ENCODE measurements around the gene BCAS1.

BCAS1 gene

GRCh38 chr20:53949319-53949839 lies 121.0 kb downstream of the BCAS1 start:
- no peak overlapping the region for H3K4me3 ChIP-seq (ENCODE audit: low read depth, low read length)

GRCh38 chr20:53948383-53949318 lies 121.7 kb downstream of the BCAS1 start:
- Histone ChIP-seq H3K9me3 (ENCODE audit: control insufficient read depth, insufficient read depth, low read length) (no peaks in the 10 kb centered on the region), H3K4me1 (ENCODE audit: control insufficient read depth, insufficient read depth, low read length) (peaks cover under 1% of the 10 kb centered on the region), H3K9ac (ENCODE audit: low read depth, low read length) (no peak overlapping the region), H3K4me3 (ENCODE audit: low read depth, low read length) (no peak overlapping the region), H3K27me3 (ENCODE audit: control insufficient read depth, insufficient read depth, low read length) (no peaks in the 10 kb centered on the region), H3K36me3 (ENCODE audit: control insufficient read depth, insufficient read depth, low read length) (no peaks in the 10 kb centered on the region)

More at GRCh38 chr20:53949319-53949839, 121.0 kb downstream of the BCAS1 start:
- Histone ChIP-seq H3K4me1 (ENCODE audit: control insufficient read depth, insufficient read depth, low read length) (no peaks in the 10 kb centered on the region), H3K9me3 (ENCODE audit: control insufficient read depth, insufficient read depth, low read length) (no peaks in the 10 kb centered on the region), H3K9ac (ENCODE audit: low read depth, low read length) (no peak overlapping the region), H3K27me3 (ENCODE audit: control insufficient read depth, insufficient read depth, low read length) (no peaks in the 10 kb centered on the region), H3K36me3 (ENCODE audit: control insufficient read depth, insufficient read depth, low read length) (no peaks in the 10 kb centered on the region)

GRCh38 chr20:53947501-53948195 lies 122.7 kb downstream of the BCAS1 start:
- Histone ChIP-seq H3K9ac (ENCODE audit: low read depth, low read length) (no peak overlapping the region), H3K27me3 (ENCODE audit: control insufficient read depth, insufficient read depth, low read length) (no peaks in the 10 kb centered on the region), H3K9me3 (ENCODE audit: control insufficient read depth, insufficient read depth, low read length) (no peaks in the 10 kb centered on the region), H3K4me1 (ENCODE audit: control insufficient read depth, insufficient read depth, low read length) (peaks cover 8% of the 10 kb centered on the region), H3K36me3 (ENCODE audit: control insufficient read depth, insufficient read depth, low read length) (no peaks in the 10 kb centered on the region), H3K4me3 (ENCODE audit: low read depth, low read length) (no peak overlapping the region)

GRCh38 chr20:53946106-53946505 lies 124.3 kb downstream of the BCAS1 start:
- no peaks in the 10 kb centered on the region for H3K9me3 ChIP-seq (ENCODE audit: control insufficient read depth, insufficient read depth, low read length)
- peaks cover 16% of the 10 kb centered on the region for H3K4me1 ChIP-seq (ENCODE audit: control insufficient read depth, insufficient read depth, low read length)
- H3K9ac ChIP-seq (ENCODE audit: low read depth, low read length) = no peak overlapping the region
- H3K27me3 ChIP-seq (ENCODE audit: control insufficient read depth, insufficient read depth, low read length) = no peaks in the 10 kb centered on the region
- H3K36me3 ChIP-seq (ENCODE audit: control insufficient read depth, insufficient read depth, low read length) = no peaks in the 10 kb centered on the region
- H3K4me3 ChIP-seq (ENCODE audit: low read depth, low read length) = no peak overlapping the region

GRCh38 chr20:53945478-53945877 lies 124.9 kb downstream of the BCAS1 start:
- Histone ChIP-seq H3K4me1 (ENCODE audit: control insufficient read depth, insufficient read depth, low read length) (peaks cover 20% of the 10 kb centered on the region), H3K27me3 (ENCODE audit: control insufficient read depth, insufficient read depth, low read length) (no peaks in the 10 kb centered on the region), H3K9ac (ENCODE audit: low read depth, low read length) (no peak overlapping the region), H3K4me3 (ENCODE audit: low read depth, low read length) (no peak overlapping the region), H3K9me3 (ENCODE audit: control insufficient read depth, insufficient read depth, low read length) (no peaks in the 10 kb centered on the region), H3K36me3 (ENCODE audit: control insufficient read depth, insufficient read depth, low read length) (no peaks in the 10 kb centered on the region)

- peaks cover 20% of the 10 kb centered on the region for H3K4me1 ChIP-seq (ENCODE audit: control insufficient read depth, insufficient read depth, low read length)
- no peaks in the 10 kb centered on the region for H3K27me3 ChIP-seq (ENCODE audit: control insufficient read depth, insufficient read depth, low read length)
- H3K4me3 ChIP-seq (ENCODE audit: low read depth, low read length) = no peak overlapping the region
- no peaks in the 10 kb centered on the region for H3K36me3 ChIP-seq (ENCODE audit: control insufficient read depth, insufficient read depth, low read length)
- H3K9me3 ChIP-seq (ENCODE audit: control insufficient read depth, insufficient read depth, low read length) = no peaks in the 10 kb centered on the region
- no peak overlapping the region for H3K9ac ChIP-seq (ENCODE audit: low read depth, low read length)
Observed at GRCh38 chr20:53944796-53945195, 125.6 kb downstream of the BCAS1 start.

GRCh38 chr20:53943522-53944291 lies 126.7 kb downstream of the BCAS1 start:
- no peak overlapping the region for H3K4me3 ChIP-seq (ENCODE audit: low read depth, low read length)
- H3K9me3 ChIP-seq (ENCODE audit: control insufficient read depth, insufficient read depth, low read length) = no peaks in the 10 kb centered on the region
- no peak overlapping the region for H3K9ac ChIP-seq (ENCODE audit: low read depth, low read length)
- H3K4me1 ChIP-seq (ENCODE audit: control insufficient read depth, insufficient read depth, low read length) = peaks cover 26% of the 10 kb centered on the region
- no peaks in the 10 kb centered on the region for H3K27me3 ChIP-seq (ENCODE audit: control insufficient read depth, insufficient read depth, low read length)
- no peaks in the 10 kb centered on the region for H3K36me3 ChIP-seq (ENCODE audit: control insufficient read depth, insufficient read depth, low read length)

- Histone ChIP-seq H3K4me1 (ENCODE audit: control insufficient read depth, insufficient read depth, low read length) (peaks cover 26% of the 10 kb centered on the region), H3K27me3 (ENCODE audit: control insufficient read depth, insufficient read depth, low read length) (no peaks in the 10 kb centered on the region), H3K9ac (ENCODE audit: low read depth, low read length) (no peak overlapping the region)
Observed at GRCh38 chr20:53942973-53943372, 127.4 kb downstream of the BCAS1 start.

GRCh38 chr20:53942472-53942816 lies 128.0 kb downstream of the BCAS1 start:
- no peaks in the 10 kb centered on the region for H3K9me3 ChIP-seq (ENCODE audit: control insufficient read depth, insufficient read depth, low read length)
- no peak overlapping the region for H3K9ac ChIP-seq (ENCODE audit: low read depth, low read length)
- H3K36me3 ChIP-seq (ENCODE audit: control insufficient read depth, insufficient read depth, low read length) = no peaks in the 10 kb centered on the region
- H3K27me3 ChIP-seq (ENCODE audit: control insufficient read depth, insufficient read depth, low read length) = no peaks in the 10 kb centered on the region
- H3K4me3 ChIP-seq (ENCODE audit: low read depth, low read length) = no peak overlapping the region
- H3K4me1 ChIP-seq (ENCODE audit: control insufficient read depth, insufficient read depth, low read length) = peaks cover 26% of the 10 kb centered on the region

More at GRCh38 chr20:53942973-53943372, 127.4 kb downstream of the BCAS1 start:
- no peaks in the 10 kb centered on the region for H3K9me3 ChIP-seq (ENCODE audit: control insufficient read depth, insufficient read depth, low read length)
- no peak overlapping the region for H3K4me3 ChIP-seq (ENCODE audit: low read depth, low read length)
- H3K36me3 ChIP-seq (ENCODE audit: control insufficient read depth, insufficient read depth, low read length) = no peaks in the 10 kb centered on the region

- H3K9me3 ChIP-seq (ENCODE audit: control insufficient read depth, insufficient read depth, low read length) = no peaks in the 10 kb centered on the region
- H3K4me3 ChIP-seq (ENCODE audit: low read depth, low read length) = no peak overlapping the region
- H3K36me3 ChIP-seq (ENCODE audit: control insufficient read depth, insufficient read depth, low read length) = no peaks in the 10 kb centered on the region
- H3K9ac ChIP-seq (ENCODE audit: low read depth, low read length) = no peak overlapping the region
- peaks cover 26% of the 10 kb centered on the region for H3K4me1 ChIP-seq (ENCODE audit: control insufficient read depth, insufficient read depth, low read length)
- H3K27me3 ChIP-seq (ENCODE audit: control insufficient read depth, insufficient read depth, low read length) = no peaks in the 10 kb centered on the region
Observed at GRCh38 chr20:53941680-53942471, 128.5 kb downstream of the BCAS1 start.
